ENCODE measurements around the gene FGD3.

The FGD3 gene

DNA sequence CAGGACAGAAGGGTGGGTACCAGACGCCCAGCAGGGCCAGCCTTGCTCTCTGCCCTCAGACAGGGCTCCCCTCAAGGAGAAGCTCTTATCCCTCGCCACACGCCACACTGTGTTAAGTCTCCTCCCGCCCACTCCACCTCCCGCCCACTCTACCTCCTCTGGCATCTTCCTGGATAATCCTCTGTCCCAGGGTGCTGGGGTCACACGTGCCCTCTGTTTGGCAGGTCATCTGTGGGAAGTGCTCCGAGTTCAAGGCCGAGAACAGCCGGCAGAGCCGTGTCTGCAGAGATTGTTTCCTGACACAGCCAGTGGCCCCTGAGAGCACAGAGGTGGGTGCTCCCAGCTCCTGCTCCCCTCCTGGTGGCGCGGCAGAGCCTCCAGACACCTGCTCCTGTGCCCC, 85.2 kb downstream of the FGD3 start:
- no peak for FAIRE-seq

GRCh38 chr9:93033531-93033930, 86.2 kb downstream of the FGD3 start:
- no peak for FAIRE-seq

DNA sequence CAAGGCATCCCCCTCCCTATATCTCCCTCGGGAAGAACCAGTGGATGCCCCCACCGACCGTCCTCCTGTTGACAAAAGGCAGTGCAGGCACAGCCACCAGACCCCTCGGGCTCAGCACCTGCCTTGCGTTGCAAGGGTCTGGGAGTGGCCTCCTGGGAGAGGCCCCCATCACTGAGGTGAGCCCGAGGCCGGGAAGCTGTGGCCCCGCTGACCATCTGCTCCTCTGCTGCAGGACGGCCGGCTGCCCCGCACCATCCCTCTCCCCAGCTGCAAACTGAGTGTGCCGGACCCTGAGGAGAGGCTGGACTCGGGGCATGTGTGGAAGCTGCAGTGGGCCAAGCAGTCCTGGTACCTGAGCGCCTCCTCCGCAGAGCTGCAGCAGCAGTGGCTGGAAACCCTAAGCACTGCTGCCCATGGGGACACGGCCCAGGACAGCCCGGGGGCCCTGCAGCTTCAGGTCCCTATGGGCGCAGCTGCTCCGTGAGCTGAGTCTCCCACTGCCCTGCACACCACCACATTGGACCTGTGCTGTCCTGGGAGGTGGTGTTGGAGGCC, 87.9 kb downstream of the FGD3 start:
- no peak for FAIRE-seq

DNA sequence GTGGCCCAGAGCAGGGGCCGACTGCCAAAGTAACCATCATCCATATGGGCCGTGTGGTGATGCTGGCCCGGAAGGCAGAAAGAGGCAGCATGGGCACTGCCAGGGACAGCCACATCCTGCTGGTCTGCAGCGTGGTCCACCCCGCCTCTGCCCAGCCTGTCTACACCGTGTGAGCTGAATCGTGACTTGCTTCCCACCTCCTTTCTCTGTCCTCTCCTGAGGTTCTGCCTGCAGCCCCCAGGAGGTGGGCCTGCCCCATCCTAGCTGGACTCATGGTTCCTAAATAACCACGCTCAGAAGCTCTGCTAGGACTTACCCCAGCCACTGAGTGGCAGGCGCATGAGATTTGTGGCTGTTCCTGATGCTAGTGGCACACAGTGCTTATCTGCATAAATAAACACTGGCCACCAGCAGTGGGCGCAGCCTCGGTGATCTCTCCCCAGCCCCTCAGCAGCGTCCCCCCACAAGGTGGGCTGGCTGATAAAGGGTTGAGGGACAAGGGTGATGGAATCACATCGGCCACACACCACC, 88.6 kb downstream of the FGD3 start:
- FAIRE-seq, result no peak

- no peak for FAIRE-seq
Measured at GRCh38 chr9:93036887-93037475, 89.7 kb downstream of the FGD3 start.

GRCh38 chr9:93037476-93037971, 90.2 kb downstream of the FGD3 start:
- FAIRE-seq, result no peak

DNA sequence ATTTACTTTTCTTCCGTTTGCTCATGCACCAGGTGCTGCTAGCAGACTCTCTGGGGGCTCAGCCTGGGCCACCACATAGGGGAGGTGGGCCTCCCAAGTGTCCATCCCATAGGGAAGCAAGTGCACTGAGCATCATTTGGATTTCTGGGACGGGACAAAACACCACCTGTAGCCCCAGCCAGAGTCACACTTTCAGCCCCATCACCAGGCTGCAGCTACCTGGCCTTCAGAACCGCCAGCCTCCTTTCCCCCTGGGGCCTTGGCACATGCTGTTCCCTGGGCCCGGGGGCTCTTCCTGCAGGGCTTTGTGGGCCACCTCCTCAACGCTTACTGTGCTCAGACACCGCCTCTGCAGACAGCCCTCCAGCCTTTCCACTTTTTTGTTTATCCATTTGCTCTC, 91.6 kb downstream of the FGD3 start:
- no peak for FAIRE-seq

- FAIRE-seq, result no peak
Measured at GRCh38 chr9:93039456-93039855, 92.1 kb downstream of the FGD3 start.

DNA sequence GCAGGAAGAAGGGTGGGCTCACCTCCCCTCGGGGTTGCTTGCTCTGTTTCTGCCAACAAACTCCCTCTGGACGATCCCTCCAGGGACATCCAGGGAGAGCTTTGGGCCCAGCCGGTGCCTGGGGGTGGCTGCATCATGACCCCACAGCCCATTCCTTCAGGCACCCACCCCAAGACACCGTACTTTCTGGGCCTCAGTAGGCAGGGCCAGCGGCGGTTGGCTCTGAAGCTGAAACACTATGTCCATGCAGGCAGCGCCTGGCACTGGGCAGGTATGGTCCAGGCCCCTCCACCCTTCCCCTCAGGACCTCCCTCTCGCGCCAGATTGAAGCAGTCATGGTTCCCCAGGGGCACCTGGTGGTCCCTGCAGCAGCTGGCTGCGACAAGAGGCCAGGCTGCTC, 92.7 kb downstream of the FGD3 start:
- FAIRE-seq, result no peak

DNA sequence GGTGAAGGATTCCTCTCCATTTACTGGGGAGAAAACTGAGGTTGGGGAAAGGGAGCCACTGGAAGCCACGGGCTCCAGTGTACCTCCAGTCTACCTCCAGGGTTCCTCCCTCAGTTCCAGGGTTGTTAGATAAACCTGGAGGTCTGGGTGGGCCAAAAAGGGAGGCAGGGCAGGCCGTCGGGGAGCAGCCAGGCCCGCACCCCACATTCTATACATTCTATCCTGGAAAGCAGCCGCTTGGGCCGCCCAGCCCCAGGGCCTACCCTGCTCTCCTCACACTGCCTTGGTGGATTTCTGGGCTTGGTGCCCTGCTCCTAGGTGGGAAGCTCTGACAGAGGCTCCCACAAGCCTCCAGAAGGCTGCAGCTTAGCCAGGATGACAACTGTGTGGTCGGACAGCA, 93.1 kb downstream of the FGD3 start:
- FAIRE-seq, result no peak

DNA sequence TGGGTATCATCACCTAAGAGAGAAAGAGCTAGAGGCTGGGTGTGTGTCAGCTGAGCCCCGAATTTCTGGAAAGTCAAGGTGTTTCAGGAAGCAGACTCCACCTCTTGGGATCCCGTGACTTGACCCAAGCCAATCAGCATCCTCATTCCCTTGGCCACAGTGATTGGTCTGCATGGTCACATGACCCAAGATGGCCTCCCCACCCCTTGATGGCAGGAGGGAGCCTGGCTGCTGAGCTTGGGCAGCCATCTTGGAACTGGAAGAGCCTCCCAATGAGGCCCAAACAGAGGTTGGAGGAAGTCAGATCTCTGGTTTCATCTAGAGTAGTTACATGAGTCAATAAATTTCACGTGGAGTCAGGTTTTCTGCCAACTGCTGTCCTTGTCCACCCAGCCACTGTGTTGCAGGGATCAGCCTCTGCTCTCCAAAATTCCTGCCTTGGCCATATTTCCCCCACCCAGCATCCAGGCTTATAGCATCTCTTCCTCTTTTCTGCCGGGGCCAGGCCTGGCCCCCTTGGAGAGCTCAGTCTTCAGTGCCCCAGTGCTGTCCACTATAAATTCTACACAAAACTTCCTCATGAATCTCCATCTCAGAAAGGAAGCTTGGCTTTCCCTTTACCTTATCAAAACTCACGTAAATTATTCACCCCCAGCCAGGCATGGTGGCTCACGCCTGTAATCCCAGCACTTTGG, 93.9 kb downstream of the FGD3 start:
- FAIRE-seq, result no peak

DNA sequence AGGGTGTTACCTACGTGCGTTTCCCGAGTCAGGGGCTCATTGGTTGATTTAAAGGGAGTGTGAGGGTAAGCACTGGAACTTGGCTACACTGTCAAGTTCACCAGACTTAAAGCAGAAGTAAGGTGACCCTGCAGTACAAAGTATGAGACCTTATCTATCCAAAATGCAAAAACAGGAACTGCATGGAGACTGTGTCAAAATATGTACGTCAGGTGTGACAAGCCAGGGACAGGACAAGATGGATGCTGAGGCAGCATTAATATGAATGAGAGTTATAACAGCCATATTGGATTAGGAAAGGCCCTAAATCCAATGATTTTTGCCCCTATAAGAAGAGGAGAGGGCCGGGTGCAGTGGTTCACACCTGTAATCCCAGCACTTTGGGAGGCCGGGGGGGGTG, 95.8 kb downstream of the FGD3 start:
- no peak for FAIRE-seq

DNA sequence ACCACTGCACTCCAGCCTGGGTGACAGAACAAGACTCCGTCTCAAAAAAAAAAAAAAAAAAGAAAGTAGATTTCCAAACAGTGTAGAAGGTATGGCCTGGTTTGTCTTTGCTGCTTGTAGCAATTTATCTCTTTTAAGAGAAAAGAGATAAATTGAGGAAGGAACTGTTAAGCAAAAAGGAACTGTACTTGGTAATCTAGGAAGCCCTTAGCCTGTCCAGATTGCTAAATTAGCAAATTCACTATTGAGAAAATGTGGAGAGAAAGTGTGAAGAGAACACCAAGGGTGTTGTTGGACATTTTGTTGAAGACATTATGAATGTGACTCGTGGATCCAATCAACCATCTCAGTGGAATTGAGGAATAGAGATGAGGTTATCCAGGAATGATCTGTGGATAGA, 98.2 kb downstream of the FGD3 start:
- FAIRE-seq, result no peak

DNA sequence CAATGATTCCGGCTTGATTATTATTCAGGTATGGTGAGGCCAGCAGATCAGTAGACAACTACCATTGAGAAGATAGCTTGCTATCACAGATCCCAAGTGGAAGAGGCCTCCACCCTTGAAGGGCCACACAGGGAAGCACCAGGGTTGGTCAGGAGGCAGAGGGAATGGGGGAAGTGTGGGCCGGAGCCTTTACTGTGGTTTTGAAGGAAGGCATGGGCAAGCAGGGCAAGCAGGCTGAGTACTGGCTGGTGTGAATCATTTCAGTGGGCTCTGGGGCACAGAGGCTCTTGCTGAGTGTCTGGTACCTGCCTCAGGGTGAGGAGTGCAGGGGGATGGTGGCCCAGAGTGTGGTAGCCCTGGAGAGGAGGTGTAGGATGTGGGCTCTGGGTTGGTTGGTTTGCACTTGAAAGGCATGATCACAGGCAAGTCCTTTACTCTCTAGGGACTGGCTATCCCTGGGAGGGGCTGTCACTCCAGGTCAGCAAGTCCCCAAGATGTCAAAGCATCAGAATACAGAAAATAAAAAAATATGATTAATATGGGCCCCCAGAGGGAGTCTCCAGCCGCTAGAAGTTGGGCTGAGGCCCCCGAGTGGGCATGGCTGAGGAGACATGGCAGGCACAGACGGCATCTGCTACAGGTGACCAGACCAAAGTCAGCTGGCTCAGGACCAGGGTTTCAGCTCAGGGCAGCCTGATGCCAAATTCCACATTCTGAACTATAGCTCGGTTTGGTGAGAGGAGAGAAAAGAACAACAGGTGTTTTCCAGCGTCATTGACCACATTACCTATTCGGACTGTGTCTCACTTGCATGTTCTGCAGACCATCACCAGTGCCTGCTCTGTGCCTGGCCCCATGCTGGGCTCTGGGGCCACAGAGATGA, 101.5 kb downstream of the FGD3 start:
- FAIRE-seq, result no peak

GRCh38 chr9:93049491-93049890, 102.2 kb downstream of the FGD3 start:
- FAIRE-seq, result no peak

DNA sequence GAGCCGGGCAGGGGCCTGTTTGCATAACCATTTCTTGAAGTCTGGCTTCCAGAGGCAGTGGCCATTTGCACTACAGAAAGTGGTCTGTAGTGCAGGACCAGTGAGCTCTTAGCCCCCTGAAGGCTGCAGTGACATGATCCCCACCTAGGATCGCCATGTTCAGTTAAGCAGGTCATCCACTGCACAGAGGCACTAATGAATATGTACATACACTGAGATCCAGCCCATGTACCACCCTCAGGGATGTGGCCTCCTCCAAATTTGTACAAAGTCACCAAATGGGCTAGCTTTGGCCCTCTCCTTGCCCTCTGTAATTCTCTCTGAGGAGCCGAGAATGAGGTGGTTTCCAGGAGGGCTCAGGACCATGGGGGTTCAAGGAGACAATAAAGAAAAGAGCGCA, 102.9 kb downstream of the FGD3 start:
- no peak for FAIRE-seq

DNA sequence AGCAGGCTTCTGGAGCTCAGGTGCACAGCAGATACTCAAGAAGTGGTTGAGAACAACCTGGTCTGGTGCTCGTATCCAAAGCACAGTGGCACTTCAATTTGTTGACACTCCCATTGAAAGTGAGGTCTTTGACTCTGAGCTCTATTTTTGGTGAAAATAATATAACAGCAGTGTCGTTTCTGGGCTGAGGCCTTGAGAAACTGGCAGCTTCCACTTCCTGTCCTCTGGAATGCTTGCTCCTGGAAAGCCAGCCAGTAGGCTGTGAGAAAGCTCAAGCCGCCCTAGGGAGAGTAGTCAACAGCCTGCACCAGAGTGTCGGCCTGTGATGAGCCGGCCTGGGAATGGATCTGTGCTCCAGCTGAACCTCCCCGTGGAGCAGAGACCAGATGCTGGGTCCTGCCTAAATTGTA, 104.4 kb downstream of the FGD3 start:
- FAIRE-seq, result no peak

DNA sequence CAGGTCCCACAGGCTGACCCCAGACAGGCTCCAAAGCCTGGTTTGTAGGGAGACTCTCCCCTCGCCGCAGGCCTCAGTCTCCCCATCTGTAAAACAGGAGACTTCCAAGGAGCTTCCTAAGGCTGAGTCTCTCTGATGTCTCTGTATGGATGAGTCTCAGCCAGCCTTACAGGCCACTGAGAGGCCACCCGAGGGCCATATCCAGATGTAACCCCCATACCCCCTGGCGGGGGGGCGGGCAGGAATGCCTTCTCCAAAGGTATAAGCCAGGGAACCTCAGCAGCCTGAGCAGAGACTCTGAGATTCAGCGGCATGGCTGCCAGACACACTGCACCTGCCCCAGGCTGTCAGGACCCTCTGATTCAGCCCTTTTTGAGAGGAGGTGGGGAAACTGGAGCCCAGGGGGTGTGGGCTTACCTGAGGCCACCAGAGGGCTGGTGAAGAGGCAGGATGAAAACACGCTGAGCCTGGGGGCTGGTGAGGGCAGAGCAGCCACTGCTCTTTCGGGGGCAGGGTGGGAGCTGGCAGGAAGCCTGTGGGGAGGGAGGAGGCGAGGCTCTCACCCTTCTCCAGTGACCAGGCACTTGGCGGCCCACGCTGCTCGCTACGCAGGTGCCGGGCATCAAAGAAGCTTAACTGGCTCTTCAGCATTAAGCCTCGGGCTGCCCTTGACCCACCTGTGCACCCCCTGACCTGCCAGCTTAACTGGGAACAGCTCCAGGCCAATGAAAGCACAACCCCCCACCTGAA, 105.6 kb downstream of the FGD3 start:
- no peak for FAIRE-seq

GRCh38 chr9:93053781-93054331, 106.5 kb downstream of the FGD3 start:
- no peak for FAIRE-seq

GRCh38 chr9:93054758-93055704, 107.7 kb downstream of the FGD3 start:
- no peak for FAIRE-seq
